H1 (cell line): Measurements from ENCODE around the gene SLC43A3. TPM values are rescaled to one million over a fixed set of nuclear protein-coding genes. Genes with fewer than 3 reads are reported as not detected.

Experiments
- CREB1 ChIP-seq: IDR thresholded peaks from 2 replicates; pipeline ENCODE4 v1.6.1; 2012; ENCODE audit warnings: inconsistent platforms
- CTBP2 ChIP-seq: IDR thresholded peaks from 2 replicates; pipeline ENCODE4 v1.7.0; 2011; ENCODE audit warnings: borderline replicate concordance, mild to moderate bottlenecking, moderate library complexity, mixed read lengths, low read length; ENCODE audit not compliant: insufficient read depth, insufficient read length
- GTF2F1 ChIP-seq: IDR thresholded peaks from 2 replicates; pipeline ENCODE4 v1.6.1; 2012; ENCODE audit warnings: low read depth, low read length, improper control_type of control experiment, borderline replicate concordance
- HDAC6 ChIP-seq: IDR thresholded peaks from one replicate; pipeline ENCODE4 v1.7.1; 2012; ENCODE audit warnings: low read depth, mild to moderate bottlenecking, inconsistent platforms, low read length, moderate library complexity
- POU5F1 ChIP-seq: IDR thresholded peaks from 2 replicates; pipeline ENCODE4 v1.6.1; 2011; ENCODE audit warnings: low read depth, mild to moderate bottlenecking, low read length, moderate library complexity
- TCF12 ChIP-seq: IDR thresholded peaks from 2 replicates; pipeline ENCODE4 v1.6.1; 2011; ENCODE audit warnings: low read depth, mild to moderate bottlenecking, low read length
- YY1 ChIP-seq: IDR thresholded peaks from 2 replicates; pipeline ENCODE4 v1.6.1; 2011; ENCODE audit warnings: low read depth, mild to moderate bottlenecking, low read length
- polyA plus RNA-seq, 7 experiments: library from polyadenylated mRNA; depleted of rRNA in 3 of 7; stranded (reverse) in 5 of 7; unstranded in 2 of 7; fragments of >200 nt in 5 of 7; fragments of 200-250 nt in 2 of 7; gene quantifications; 1 replicate in 5 of 7; 2 replicates in 1 of 7; 4 replicates in 1 of 7; pipeline versions ENCODE4 v1.2.1 to v1.2.3, GENCODE V29; 2011 to 2013; ENCODE audit warnings: missing spikeins in 2 of 7, mixed read lengths in 2 of 7
- total RNA-seq: library from RNA; stranded (reverse); fragmentation: NEBNext Ultra II Directional; extraction: Animal tissue kit (Norgen Biotek cat#: 25700); gene quantifications from 2 replicates; pipeline ENCODE4 v1.2.1, GENCODE V29; 2021
- TF ChIP-seq, protein P1 (sequence below): IDR thresholded peaks from 2 replicates; pipeline ENCODE4 v1.6.1; 2012; ENCODE audit warnings: inconsistent platforms

Gene SLC43A3
- total and polyA plus RNA-seq, 2 of the 8 experiments (the other 6 are each of a cell fraction or from before 2014, with no cell fraction given), result 31.8 to 67.8 TPM

DNA sequence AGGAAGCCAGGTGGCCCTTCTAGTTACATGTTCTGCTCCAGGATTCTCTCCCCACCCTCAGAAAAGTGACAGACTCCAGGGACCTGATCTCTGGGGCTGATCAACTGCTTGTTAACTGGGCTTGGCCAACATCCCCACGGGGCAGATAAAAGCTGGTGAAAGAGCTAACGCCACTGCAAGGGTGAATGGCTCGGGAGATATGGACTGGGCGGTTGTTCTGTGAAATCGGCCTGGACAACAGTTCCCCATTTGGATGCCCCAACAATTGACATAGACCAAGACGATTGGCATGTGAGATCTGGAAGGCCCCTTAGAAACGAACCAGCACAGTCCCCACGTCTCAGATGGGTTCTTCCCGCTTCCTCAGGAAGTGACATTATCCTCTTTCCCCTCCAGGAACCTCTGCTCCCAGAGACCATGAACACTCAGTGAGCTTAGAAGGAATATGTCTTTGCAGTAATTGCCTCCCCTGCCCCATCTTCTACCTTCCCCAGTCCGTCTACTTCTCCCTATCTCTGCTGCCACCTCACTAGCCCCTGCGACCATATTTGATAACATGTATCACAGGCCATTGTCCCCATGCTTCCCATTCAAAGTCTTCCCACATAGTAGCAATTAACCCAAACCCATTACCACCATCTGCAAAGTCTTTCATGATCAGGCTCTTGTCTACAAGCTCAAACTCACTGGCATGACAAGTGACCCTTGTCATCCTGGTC lies 30.9 kb downstream of the SLC43A3 start (continued):
- no peak for TF ChIP-seq CTBP2
- no peak for TF ChIP-seq GTF2F1
- TF ChIP-seq TCF12, result no peak
- TF ChIP-seq YY1, result no peak
- TF ChIP-seq POU5F1, result no peak
- TF ChIP-seq, protein P1, sequence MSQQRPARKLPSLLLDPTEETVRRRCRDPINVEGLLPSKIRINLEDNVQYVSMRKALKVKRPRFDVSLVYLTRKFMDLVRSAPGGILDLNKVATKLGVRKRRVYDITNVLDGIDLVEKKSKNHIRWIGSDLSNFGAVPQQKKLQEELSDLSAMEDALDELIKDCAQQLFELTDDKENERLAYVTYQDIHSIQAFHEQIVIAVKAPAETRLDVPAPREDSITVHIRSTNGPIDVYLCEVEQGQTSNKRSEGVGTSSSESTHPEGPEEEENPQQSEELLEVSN, result no peak
- no peak for TF ChIP-seq CREB1
- TF ChIP-seq HDAC6, result no peak
